ENCODE results near the gene NDST4. TPM values are rescaled to one million over a fixed set of nuclear protein-coding genes. Genes with fewer than 3 reads are reported as not detected.

NDST4 gene
- total RNA-seq, 1 donor: not detected

- DNase-seq (ENCODE audit: low read depth in 2 of 3, low spot score in 2 of 3): no peak
Observed at GRCh38 chr4:114921191-114921590, 192.2 kb downstream of the NDST4 start.

GRCh38 chr4:114911111-114911510 lies 202.3 kb downstream of the NDST4 start:
- no peak for DNase-seq (ENCODE audit: low read depth in 2 of 3, low spot score in 2 of 3)

GRCh38 chr4:114907568-114907967 lies 205.9 kb downstream of the NDST4 start:
- DNase-seq (ENCODE audit: low read depth in 2 of 3, low spot score in 2 of 3): no peak

DNA sequence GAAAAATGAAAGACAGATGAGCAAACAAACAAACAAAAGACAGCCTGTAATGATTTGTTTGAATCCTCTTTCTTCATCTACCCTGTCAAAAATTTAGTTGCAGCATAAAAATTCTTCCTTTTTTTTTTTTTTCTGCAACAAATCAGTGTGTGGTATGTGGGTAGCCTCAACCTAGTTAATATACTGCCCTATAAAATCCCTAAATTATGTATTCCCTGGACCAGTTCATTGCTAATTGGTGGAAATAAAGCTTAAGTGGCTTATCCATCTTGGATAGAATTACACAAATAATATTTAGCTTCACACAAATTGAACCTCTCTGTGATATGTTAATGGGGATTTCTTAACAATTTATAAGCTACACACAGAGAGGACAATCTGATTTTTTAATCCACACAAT lies 208.4 kb downstream of the NDST4 start:
- no peak for DNase-seq (ENCODE audit: low read depth in 2 of 3, low spot score in 2 of 3)

DNA sequence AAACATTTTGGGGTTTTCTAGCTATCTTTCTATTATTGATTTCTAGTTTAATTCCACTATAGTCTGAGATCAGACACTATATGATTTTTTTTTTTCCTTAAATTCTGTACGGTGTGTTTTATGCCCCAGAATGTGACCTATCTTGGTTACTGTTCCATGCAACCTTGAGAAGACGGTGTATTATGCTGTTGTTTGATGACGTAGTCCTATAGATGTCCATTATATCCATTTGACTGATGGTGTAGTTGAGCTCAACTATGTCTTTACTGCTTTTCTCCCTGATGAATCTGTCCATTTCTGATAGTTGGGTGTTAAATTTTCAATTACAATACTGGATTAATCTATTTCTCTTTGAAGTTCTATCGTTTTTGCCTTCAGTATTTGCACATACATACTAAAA lies 212.5 kb downstream of the NDST4 start:
- DNase-seq (ENCODE audit: low read depth in 2 of 3, low spot score in 2 of 3): no peak

DNA sequence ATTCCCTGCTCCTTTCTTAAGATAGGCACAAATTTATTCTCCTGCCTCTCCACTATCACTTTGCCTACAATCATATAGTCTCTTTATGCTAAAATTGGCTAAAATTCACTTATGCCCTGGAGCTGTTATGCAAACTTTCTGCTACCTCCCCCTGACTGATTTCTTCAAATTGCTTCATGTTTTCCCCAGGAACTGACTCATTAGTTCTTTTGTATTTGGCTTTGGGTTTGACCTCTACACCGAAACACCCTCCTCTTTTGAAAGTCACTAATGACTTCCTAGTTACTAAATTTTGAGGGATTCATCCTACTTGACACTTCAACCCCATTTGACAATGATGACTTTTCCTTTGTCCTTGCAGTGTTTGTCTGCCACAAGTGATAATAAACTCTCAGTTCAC lies 222.6 kb downstream of the NDST4 start:
- DNase-seq (ENCODE audit: low read depth in 2 of 3, low spot score in 2 of 3): no peak

GRCh38 chr4:114886761-114887160 lies 226.7 kb downstream of the NDST4 start:
- no peak for DNase-seq (ENCODE audit: low read depth in 2 of 3, low spot score in 2 of 3)

- no peak for DNase-seq (ENCODE audit: low read depth in 2 of 3, low spot score in 2 of 3)
Observed at GRCh38 chr4:114883641-114884040, 229.8 kb downstream of the NDST4 start.

DNA sequence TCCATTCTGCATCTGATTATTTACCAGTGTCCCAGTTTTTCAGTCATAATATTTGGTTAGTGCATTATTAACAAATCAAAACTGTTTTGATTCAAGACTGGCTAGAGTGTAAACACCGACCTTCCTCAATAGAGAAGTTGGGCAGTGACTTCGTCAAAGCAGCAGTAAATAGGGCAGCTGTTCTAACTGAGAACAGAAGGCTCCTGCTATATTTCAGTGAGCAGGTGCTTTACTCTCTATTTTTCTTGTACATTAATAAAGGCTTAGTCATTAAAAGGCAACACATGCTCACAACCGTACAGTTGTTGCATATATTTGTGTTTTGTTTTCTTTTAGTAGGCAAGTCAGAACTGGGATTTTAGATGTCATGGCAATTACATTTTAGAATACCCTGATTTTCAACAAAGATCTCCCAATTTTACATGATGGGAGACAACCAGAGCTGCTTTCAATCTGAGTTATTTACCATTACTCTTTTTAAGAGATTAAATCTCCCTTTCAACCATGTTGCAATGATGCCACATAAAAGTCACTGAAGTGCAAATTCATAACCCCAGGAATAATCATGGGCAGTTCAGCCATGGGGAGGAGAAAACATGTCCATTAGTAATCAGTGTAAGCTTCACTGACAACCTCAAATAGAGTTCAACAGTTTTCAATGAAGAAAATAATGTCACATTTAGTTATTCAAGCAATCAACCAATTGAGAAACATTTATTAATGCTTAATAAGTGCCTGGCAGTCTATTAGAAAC lies 233.3 kb downstream of the NDST4 start:
- no peak for DNase-seq (ENCODE audit: low read depth in 2 of 3, low spot score in 2 of 3)

- no peak for DNase-seq (ENCODE audit: low read depth in 2 of 3, low spot score in 2 of 3)
Observed at GRCh38 chr4:114875630-114876029, 237.8 kb downstream of the NDST4 start.

GRCh38 chr4:114874321-114874720 lies 239.1 kb downstream of the NDST4 start:
- no peak for DNase-seq (ENCODE audit: low read depth in 2 of 3, low spot score in 2 of 3)

GRCh38 chr4:114870987-114871386 lies 242.4 kb downstream of the NDST4 start:
- no peak for DNase-seq (ENCODE audit: low read depth in 2 of 3, low spot score in 2 of 3)

DNA sequence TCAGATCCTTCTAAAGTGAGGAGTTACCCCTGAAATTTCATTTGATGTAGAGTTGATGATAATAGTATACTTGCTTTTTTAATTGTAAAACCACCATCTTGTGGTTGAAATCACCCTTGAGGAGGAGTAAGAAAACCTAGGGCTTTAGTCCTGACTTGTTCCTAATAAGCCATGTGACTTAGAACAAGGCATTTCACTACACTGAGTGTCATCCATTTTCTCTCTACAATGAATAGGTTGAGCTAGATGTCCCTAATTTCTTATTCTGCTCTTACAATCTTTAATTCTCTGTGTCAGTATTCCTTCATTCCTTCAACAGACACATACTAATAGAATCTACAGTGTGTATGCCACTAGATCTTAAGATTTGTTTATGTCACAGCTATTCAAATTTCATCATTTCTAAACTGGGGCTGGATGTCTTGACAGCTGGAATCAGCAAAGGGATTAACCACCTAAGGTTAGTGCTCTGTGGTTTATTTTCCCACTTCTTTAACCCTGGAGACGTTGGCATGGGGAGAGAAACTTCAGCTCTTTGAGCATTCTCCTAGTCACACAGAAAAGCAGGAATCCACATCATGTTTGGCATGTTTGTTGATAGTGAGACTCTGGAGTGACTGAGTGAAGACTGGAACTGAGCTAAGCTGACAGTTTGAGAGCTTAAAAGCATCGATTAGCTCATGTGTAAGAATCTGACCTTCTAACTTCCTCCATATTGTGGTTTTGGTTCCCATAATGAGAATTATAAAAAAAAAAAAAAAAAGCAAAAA lies 246.3 kb downstream of the NDST4 start:
- DNase-seq (ENCODE audit: low read depth in 2 of 3, low spot score in 2 of 3): no peak

GRCh38 chr4:114864060-114864459 lies 249.4 kb downstream of the NDST4 start:
- DNase-seq (ENCODE audit: low read depth in 2 of 3, low spot score in 2 of 3): no peak

DNA sequence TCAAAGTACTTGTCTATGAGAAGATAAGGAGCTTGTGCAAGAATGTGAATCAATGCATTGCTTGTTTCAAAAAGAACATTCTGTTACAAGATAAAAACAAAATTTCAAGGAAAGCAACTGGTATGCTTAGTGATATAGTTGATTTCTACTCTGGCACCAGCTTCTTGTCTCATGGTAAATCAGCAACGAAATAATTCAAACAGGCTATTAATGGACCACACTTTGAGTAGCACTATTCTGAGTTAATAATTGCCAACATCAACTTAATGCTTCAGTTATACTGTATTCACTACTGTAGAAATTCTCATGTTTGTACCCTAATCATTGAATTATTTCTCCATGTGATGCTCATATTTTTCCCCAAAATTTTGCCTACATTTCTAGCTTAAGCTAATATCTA lies 252.6 kb downstream of the NDST4 start:
- DNase-seq (ENCODE audit: low read depth in 2 of 3, low spot score in 2 of 3): no peak

- no peak for DNase-seq (ENCODE audit: low read depth in 2 of 3, low spot score in 2 of 3)
Observed at GRCh38 chr4:114857831-114858230, 255.6 kb downstream of the NDST4 start.

GRCh38 chr4:114839986-114840385 lies 273.4 kb downstream of the NDST4 start:
- no peak for DNase-seq (ENCODE audit: low read depth in 2 of 3, low spot score in 2 of 3)

- no peak for DNase-seq (ENCODE audit: low read depth in 2 of 3, low spot score in 2 of 3)
Observed at GRCh38 chr4:114830628-114831027, 282.8 kb downstream of the NDST4 start.

GRCh38 chr4:114827651-114828050 lies 285.8 kb downstream of the NDST4 start:
- no peak for DNase-seq (ENCODE audit: low read depth in 2 of 3, low spot score in 2 of 3)

DNA sequence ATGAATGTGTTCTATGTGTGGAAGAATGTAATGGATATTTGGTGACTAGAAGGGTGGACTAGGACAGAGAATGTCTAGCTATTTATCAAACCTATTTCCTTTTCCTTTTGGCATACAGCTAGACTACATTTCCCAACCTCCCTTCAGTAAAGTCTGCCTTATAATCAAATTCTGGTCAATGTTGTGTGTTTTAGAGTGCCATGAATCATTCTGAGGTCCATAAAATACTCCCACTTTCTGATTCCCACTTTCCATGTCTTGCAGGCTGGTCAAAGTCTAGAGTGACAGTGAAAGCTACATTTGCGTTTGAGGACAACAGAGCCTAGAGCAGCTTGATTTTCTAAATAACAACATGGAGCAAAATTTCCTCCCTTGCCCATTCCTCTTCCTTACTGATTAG lies 297.7 kb downstream of the NDST4 start:
- no peak for DNase-seq (ENCODE audit: low read depth in 2 of 3, low spot score in 2 of 3)

- no peak for DNase-seq (ENCODE audit: low read depth in 2 of 3, low spot score in 2 of 3)
Observed at GRCh38 chr4:114813961-114814360, 299.5 kb downstream of the NDST4 start.
